Fibroblast of skin of right biceps (primary cell): ENCODE measurements around the gene ABHD2.
A peak's percentile ranks its signal among the peaks of the same experiment; 100 is the strongest.
"Not testable (repeated sequence)": the region's sequence is repeated elsewhere in the genome, so short reads cannot be mapped to it uniquely, and the experiment has no call there.

ENCODE experiments used
- DNase-seq: peaks from one replicate; pipeline ENCODE4 v3.0.0-alpha.2; 2013

The ABHD2 gene

DNA sequence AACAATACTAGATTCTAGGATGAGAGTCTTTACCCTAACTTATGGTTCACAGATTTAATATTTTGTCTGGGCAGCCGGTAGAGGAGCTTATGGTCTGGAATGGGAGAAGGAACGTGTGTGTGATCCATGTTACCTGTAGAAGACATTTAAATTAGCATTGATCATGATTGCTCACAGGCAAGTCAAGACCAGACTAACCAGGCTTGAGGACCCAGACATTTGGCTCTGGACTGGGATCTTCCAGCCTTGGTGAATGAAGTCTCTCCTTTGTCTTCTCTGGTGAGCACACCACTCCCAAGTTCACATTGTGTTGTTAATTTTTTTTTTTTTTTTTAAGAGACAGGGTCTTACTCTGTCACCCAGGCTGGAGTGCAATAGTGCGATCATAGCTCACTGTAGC is 11.7 kb downstream of the ABHD2 start:
- no peak for DNase-seq

DNA sequence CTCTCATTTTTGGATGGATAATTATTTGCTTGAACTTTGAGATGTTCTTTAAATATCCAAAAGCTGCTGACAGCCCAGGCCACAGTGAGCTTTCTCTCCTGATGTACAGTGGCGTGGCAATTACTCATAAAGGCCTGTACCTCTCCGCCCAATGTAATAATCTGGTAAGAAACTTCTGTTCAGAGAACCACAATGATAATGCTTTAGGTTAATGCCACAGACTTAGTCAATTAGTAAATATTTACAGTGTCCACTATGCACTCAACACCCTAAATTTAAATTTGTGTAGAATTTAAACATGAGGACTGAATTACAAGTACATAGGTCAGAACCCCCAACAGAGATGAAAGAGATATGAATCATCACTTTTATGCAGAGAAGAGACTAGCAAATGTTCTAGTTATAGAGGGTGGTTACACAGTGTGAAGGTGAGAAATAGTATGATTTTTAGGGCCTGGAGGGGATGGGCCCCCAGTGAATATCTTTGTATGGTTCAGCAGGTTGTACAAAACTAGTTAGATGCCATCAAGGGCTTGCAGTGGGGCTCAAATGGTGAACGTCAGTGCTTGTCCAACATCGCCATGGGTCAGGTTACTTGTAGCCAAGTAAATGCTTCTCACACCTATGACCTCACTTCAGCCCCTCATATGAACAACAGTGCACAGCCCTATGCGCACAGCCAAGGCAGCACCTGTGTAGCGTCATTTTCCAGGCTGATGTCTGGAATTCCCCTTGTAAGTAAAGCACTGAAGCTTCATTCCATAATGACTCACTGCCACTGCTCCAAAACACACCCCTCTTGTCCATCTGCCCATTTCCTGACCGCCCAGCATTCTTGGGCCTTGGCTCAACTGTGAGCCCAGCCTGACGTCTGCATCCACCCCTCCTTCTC is 13.3 kb downstream of the ABHD2 start:
- DNase-seq = peak; percentile 92

DNA sequence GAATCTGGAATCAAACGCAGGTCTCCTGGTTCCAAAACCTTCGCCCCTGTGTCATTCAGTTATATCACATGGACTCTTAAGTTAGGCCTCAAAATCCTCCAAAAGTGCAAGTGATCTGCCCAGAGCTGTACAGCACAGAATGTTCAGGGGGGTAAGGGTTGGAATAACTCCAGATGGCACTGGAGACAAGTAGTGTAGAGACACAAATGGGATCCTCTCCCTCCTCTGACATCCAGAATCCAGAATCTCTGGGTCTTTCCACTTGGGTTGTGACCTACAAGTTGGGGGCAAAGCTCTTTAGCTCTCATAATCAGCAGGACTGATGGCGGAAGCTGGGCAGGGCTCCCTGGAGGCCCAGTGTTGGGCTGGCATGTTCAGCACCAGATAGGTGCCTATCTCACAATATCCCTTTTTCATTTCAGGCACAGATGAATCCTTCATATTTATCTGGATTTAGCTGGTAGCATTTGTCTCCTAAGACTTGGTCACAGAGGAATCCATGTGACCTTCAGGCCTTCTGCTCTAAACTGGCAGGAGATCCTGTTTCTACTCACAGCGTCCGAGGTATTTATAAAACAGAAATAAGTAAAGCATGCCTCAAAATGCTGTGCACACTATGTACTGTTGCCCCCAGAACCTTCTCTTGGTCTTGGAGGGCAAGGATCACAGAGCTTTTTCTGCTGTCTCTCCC is 15.4 kb downstream of the ABHD2 start:
- no peak for DNase-seq

DNA sequence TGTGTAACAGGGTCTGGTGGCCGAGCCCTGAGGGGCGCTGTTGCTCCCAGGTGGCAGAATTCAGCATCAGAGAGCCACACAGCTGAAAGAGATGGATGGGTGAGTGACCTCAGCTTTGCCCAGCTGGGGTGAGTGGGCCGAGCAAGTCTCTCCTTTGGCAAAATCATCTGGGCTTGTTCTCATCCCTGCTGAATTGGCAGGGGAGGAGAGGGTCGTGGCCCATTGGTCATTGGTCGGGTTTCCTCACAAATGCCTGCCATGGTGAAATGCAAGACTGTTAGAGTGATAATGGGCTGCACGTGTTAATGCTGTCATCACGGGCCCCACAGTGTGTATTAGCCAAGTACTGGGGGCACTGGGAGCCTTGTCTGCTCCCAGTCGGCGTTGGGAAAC is 15.9 kb downstream of the ABHD2 start:
- DNase-seq = no peak

DNA sequence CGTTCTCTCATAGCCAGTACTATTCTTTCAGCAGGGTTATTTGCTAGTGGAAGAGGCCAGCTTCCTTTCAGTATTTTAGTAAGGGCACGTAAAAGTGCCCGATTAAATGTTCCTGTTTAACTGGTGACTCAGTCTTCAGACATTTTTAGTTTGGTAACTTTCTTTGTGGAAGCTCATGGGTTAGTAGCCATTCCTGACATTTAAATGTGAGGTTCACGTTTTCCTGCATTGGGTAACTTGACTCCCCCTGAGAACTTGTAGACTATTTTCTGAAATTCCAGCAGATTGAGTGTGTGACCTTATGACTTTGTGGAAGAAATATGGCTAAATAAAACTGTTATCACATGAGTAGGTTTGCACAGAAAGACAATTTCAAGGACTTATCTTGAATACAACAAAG is 16.9 kb downstream of the ABHD2 start:
- DNase-seq = peak; percentile 97

DNA sequence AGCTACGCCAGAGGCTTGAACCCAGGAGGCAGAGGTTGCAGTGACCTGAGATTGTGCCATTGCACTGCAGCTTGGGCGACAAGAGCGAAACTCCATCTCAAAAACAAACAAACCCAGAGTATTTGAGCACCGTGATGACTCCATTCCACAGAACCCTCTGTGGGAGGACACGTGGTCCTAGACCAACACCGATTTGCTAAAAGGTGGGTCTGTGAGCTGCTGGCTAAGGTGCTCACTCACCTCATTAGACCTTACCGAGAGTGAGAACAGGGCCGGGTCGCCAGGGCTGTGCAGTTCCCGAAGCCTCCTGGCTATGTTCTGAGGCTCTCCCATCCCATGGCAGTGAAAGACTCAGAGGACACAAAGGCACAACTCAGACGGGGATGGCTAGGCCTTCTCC is 17.9 kb downstream of the ABHD2 start:
- no peak for DNase-seq

DNA sequence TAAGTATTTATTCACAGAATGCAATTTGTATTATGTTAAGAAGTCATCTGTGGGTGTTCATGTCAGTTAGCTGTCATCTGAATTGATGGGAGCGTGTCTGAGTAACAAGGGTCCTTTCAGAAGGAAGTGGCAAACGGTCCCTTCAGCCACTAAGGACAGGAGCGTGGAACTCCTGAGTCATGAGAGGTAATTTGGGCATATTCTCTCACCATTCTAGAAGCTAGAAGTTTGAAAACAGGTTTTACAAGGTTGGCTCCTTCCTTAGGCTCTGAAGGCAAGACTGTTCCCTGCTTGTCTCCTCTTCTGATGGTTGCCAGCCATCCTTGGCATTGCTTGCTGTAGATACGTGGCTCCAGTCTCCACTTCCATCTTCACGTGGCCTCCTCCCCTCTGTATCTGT is 19.7 kb downstream of the ABHD2 start:
- DNase-seq = no peak

DNA sequence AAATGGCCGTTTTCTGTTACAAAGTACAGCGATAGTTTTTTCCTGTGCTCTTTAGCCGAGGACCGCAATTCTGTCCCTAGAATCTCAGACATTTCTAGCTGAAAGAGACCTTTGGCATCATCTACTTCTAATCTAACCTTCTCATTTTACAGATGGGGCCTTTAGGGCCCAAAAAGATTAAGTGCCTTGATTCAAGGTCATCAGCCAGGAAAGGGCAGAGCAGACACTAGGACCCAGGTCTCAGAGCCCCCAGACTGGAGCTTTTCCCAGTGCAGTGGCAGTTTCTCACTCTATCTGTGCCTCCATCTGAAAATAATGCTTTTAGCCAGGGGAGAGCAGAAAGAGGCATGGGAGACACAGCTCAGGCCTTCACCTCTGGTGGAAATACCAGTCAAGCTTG is 20.6 kb downstream of the ABHD2 start:
- DNase-seq = no peak

DNA sequence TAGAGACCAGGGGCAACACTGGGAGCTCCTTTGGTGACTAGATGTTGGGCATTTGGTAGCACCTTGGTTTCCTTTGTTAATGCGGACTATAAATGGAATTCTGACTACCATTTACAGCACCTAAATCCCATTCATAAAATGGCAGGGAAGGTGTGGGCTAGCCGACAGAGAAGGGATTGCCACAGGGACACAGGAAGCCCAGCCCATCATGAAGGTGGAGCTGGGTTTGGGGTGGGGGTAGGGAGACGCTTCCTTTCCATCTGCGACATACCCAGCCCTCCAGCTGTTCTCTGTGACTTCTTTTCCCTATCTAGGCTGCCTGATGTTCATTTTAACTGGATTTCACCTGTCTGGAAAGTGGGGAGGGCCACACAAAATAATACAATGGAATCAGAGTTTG is 21.0 kb downstream of the ABHD2 start:
- no peak for DNase-seq

DNA sequence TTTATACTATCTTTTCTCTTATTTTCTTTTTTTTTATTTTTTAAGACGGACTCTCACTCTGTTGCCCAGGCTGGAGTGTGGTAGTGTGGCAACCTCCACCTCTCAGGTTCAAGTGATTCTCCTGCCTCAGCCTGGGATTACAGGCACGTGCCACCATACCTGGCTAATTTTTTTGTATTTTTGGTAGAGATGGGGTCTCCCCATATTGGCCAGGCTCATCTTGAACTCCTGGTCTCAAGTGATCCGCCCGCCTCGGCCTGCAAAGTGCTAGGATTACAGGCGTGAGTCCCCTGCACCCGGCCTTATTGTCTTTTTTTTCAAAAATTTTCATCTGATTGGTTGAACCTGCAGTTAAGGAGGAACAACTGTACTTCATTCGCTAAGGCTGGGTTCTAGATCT is 21.8 kb downstream of the ABHD2 start:
- DNase-seq = no peak

DNA sequence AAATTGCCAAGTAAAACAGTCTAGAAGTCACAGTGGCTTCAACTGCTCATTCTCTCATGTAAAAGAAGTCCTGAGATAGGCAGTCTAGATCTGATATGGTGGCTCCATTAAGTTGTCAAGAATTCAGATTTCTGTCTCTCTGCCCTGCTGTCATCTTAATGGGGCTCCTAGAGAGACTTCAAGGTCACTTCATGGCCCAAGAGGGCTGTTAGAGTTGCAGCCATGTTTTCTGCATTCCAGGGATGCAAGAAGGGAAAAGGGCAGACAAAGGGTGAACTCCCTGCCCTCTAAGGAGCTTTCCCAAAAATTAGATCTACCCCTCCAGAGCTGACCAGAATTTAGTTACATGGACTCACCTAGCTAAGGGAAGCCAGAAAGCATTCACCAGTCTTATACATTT is 23.1 kb downstream of the ABHD2 start:
- no peak for DNase-seq

DNA sequence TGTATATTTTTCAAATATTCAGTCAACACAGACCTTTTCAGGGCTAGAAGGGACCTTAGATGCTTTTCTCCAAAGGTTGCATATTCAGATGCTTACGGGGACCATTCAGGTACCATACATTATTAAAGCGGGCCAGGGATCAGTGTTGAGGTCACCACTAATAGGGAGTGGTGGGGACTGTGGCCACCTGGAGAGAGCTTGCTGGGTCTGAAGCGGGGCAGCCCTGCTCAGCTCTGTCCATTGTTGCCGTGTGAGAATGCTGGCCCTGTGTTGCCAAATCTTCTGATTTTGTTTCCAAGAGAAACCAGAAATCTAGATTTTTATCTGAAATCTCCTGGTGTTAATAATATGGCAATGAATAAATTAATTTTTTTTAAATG is 23.7 kb downstream of the ABHD2 start:
- no peak for DNase-seq

DNA sequence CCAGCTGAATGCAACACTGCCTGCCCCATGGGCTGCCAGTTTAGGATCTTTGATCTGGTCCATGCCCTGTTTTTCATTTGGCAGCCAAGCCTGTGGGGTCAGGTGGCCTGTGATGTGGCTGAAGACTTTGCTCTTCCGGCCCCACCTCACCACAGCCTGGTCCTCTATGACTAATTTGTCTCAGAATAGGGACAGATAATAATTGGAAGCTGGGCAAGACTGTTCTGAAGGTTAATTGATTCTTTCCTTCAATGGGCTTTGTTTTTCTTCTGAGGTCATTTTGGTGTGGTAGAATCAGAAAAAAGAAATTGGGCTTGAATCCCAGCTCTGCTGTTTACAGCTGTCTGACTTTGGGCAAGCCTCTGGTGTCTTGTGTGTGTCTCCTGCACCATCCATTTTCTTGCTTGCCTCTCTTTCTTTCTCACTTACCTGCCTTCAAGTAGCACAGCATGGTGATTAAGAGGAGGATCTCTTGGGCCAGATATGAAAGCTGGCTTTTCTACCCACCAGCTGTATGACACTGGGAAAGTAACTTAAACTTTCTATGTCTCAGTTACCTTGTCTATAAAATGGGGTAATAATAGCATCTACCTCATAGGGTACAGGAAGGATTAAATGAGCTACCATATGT is 24.2 kb downstream of the ABHD2 start:
- no peak for DNase-seq

DNA sequence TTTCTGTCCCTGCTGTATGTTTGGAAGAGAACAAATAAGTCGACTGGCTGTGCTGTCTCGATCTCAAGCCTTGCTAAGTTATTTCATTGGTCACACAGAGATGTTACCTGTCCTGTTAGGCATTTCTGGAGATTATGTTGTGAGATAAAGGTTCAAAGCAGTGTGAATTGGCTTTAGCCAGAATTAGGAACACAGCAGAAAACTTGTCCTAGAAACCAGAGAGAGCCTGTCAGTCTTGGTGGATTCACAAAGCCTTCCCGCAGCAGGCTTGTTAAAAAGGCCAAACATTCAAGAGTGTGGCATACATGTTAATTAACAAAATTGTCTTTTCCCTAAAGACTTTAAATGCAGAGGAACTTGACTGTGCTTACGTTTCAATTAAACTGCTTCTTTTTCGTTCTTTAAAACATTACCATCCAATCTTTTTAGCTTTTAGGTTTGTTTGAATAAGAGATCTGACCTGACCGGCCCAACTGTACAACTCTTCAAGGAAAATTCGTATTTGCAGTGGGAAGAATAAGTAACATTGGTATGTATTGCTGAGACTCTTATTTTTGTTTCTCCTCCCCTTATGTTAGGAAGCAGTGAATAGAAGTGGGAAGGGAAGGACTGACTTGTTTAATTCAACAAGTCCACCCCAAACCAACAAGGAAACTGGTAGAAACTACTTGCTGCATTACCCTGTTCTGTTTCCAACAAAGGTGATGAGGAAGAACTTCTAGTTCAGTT is 25.2 kb downstream of the ABHD2 start:
- no peak for DNase-seq

DNA sequence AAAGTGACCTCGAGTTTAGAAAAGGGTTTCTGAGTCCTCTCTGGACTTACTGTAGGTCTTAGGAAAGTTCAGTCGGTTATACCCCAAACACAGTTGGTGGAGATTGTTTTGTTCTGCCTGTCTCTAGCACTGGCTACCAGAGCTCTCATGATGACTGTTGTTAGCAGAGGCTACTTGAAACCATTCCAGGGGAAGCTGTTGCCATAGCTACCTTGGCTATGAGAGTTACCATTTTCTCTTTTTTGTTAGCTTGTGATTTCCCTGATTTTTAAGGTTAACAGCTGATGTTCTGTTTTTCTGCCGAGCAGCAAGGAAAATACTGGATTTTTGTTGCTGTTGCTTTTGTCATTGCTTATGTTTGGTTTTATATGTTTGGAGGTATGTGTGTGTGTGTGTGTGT is 26.7 kb downstream of the ABHD2 start:
- DNase-seq = peak; percentile 41

DNA sequence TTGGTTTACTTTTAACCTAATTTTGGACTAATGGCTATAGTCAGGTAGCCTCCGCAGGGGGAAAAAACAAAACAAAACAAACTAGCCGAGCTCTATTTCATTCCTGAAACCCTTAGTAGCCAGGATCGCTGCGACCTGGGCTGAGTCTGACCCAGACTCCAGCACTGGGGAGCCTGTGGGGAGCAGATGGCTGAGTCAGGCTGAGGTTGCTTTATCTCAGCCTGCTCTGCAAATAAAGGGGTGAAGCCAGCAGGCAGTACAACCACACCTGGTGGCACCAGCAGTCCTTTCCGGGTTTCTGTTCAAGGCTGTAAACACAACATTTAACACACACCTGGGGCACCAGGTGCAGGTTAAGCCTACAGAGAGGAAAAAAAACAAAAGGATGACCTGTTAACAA is 27.3 kb downstream of the ABHD2 start:
- no peak for DNase-seq

DNA sequence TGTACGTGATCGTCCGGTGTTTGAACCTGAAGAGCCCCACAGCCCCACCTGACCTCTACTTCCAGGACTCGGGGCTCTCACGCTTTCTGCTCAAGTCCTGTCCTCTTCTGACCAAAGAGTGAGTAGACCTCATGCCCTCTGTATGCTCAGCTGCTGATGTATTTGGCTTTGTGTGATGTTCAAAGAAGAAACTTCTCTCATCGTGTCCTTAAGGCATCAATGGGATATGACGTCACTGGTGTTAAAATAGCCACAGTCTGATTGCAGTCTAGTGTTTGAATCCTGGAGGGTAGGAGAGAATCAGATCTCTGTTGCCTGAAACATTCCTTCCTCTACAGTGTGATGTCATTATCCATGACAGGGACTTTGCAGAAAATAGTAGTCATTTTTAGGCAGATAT is 28.1 kb downstream of the ABHD2 start:
- DNase-seq = no peak

DNA sequence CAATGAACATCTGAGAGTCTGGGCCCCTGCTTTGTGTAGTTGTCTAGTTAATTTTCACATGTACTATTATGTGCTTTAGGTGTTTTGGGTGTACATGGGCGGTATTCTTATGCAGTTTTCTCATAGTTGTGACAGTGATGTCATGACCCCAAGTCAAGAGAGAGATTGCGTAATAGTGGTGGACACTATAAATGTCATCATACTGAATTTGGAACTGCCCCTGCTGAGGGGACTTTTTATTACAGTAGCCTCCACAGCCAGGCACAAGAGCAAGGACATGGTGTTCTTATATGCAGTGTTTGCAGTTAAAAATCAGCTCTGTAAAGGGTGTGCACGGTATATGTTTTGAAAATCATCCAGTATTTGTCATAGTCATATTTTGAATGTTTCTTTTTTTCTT is 29.5 kb downstream of the ABHD2 start:
- DNase-seq = no peak

DNA sequence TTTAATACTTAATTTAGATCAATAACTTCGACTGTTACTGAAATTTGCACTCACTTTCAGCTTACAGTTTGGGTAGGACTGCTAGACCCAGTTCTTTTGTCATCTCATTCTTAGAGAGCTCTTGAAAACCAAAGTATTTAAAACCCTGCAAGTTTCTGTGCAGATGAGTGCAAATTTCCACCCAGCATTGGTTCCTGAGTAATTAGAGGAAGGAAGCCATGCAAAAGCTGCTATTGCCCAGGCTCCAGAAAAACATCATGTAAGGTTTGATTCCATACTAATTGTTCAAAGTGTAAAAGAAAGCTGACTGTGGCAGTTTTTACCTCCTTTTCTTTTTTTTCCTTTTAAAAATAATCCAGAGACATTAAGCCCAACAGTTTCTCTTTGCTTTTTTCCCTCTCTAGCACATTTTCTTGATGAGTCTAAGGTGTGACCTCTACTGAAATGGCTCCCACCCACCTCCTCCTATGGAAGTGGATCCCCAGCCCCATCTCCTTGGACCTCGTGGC is 30.3 kb downstream of the ABHD2 start:
- DNase-seq = no peak

DNA sequence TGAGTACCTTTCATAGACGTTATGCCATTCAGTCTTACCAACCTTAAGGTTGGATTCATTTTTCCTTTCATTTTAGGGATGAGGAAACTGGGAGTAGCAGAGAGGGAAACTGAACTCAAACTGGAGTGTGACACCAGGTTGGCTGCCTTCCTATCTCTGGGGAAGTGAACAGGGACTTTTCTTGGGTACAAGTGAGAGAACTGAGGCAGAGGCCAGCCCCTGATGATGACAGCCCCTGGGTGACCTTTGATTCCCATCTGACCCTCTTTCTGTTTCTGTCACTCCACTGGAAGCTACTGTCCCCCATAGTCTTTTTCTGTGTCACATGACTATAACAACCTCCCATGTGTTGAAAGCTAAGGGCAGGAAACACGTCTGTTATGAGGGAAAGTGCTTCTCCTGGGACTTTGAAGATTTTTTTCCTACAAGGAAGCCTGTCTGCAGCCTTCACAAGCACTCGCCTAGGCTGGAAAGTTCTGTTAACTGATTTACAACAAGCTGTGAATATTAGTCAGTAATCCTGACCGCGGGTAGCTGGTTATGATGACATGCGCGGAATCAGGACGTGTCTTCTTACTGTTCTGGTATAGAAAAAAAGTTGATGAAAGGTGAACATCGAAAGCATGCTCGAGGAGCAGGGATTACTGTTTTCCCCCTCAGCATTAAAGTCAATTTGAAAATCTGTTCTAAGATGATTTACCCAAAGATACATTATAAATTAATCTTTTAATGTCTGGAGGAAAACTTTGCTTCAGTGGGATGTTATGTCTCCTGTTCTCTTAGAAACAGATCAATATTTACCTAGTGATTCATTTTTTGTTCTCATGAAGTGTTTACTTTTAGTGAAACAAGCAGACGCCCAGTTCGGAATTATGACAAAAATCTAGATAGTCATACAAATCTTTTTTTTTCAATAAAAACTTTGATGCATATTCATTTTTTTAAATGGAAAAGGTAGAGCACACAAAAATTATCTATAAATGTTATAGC is 31.5 kb downstream of the ABHD2 start:
- DNase-seq = peak; percentile 84

DNA sequence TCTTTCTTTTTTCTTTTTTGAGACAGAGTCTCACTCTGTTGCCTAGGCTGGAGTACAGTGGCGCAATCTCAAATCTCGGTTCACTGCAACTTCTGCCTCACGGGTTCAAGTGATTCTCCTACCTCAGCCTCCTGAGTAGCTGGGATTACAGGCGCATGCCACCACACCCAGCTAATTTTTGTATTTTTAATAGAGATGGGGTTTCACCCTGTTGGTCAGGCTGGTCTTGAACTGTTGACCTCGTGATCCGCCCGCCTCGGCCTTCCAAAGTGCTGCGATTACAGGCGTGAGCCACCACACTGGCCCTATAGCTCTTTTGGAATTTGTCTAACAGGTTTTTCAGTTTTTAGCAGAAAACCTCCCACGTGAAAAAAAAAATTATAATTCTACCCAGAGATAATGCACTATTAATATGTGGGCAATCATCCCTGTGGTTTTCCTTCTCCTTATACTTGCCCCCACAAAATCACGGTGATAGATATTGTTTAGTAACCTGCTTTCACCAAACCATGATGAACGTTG is 32.3 kb downstream of the ABHD2 start:
- DNase-seq = not testable (repeated sequence)

DNA sequence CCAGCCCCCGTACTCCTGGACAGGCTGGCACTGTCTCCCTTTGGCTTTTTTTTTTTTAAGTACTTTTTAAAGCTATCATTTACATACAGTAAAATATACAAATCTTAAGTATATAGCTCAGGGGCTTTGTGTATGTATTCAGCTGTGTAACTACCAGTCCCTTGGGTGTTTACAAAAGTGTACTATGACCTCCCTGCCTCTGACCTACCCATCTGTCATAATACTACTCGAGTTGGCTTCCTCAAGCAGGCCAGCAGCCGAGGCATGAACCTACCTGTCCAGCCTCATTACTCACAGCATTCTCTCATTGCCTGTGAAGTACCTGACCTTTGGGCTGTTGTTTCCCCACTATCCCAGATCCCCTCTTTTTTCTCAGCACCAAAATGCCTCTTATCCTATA is 33.2 kb downstream of the ABHD2 start:
- no peak for DNase-seq
